Measurements from ENCODE around the gene HABP2. TPM values are rescaled to one million over a fixed set of nuclear protein-coding genes. Genes with fewer than 3 reads are reported as not detected.

HABP2 gene
- total and polyA plus RNA-seq, 2 of the 4 experiments (the other 2 are of a cell fraction), result not detected

GRCh38 chr10:113562704-113563103 lies 9.9 kb downstream of the HABP2 start:
- ATAC-seq (ENCODE audit: low read depth), result no peak
- no peak for DNase-seq
- no peak overlapping the region for H2AK9ac ChIP-seq (replicated peaks; ENCODE audit: low read depth, low read length, poor library complexity)
- H4K8ac ChIP-seq (ENCODE audit: low read depth in 2 of 2, low read length in 2 of 2), result no peak overlapping the region
- no peaks in the 10 kb centered on the region for H3K9me3 ChIP-seq (ENCODE audit: control insufficient read depth, insufficient read depth, low read length)
- no peak overlapping the region for H4K91ac ChIP-seq (ENCODE audit: insufficient read depth, low read depth, low read length)
- H3K27me3 ChIP-seq (ENCODE audit: control insufficient read depth, insufficient read depth, low read length), result peaks cover 6% of the 10 kb centered on the region; the same call in 1 of the 2 replicates
- intact Hi-C loops (cut with micrococcal nuclease), result no loop called here
- no peak overlapping the region for H2AFZ ChIP-seq (replicated peaks; ENCODE audit: low read length, poor library complexity)
- H3K36me3 ChIP-seq (ENCODE audit: control insufficient read depth, insufficient read depth, low read length), result no peaks in the 10 kb centered on the region
- no peak overlapping the region for H3K4ac ChIP-seq (ENCODE audit: low read depth, low read length)
- no peak overlapping the region for H3K14ac ChIP-seq (replicated peaks; ENCODE audit: low read depth, low read length)
- in situ Hi-C loops (cut with MboI; ENCODE audit: low sequenced_read_pairs), result no loop called here
- TF ChIP-seq POLR2A (IDR thresholded peaks at IDR 0.05; ENCODE audit: low read depth, low read length), result no peak
- TF ChIP-seq CEBPB (IDR thresholded peaks at IDR 0.05; ENCODE audit: low read depth, low read length), result no peak
- TF ChIP-seq RCOR1 (IDR thresholded peaks at IDR 0.05; ENCODE audit: insufficient replicate concordance, low read length), result no peak
- no peak for TF ChIP-seq MAFK (IDR thresholded peaks at IDR 0.05; ENCODE audit: low read depth, low read length)
- no peak for TF ChIP-seq NFE2L2 (IDR thresholded peaks at IDR 0.05; ENCODE audit: low read depth, low read length)
- no peak for TF ChIP-seq RAD21 (IDR thresholded peaks at IDR 0.05; ENCODE audit: low read length)
- TF ChIP-seq RFX5 (IDR thresholded peaks at IDR 0.05; ENCODE audit: low read depth, low read length), result no peak
- TF ChIP-seq SMC3 (IDR thresholded peaks at IDR 0.05; ENCODE audit: low read depth, low read length), result no peak
- TF ChIP-seq MXI1 (IDR thresholded peaks at IDR 0.05; ENCODE audit: borderline replicate concordance, low read depth, low read length), result no peak
- TF ChIP-seq ELK1 (IDR thresholded peaks at IDR 0.05; ENCODE audit: borderline replicate concordance, low read depth, low read length), result no peak
- TF ChIP-seq CHD1 (IDR thresholded peaks at IDR 0.05; ENCODE audit: low read depth, low read length), result no peak
- TF ChIP-seq USF2 (IDR thresholded peaks at IDR 0.05; ENCODE audit: low read depth, low read length), result no peak
- TF ChIP-seq FOS (IDR thresholded peaks at IDR 0.05; ENCODE audit: low read depth, low read length), result no peak
- TF ChIP-seq BHLHE40 (IDR thresholded peaks at IDR 0.05; ENCODE audit: low read depth, low read length), result no peak
- no peak for TF ChIP-seq MAZ (IDR thresholded peaks at IDR 0.05; ENCODE audit: borderline replicate concordance, low read depth, low read length)
- BruUV-seq (replicated peaks), result no TSS peak
- no peak overlapping the region for H3K27ac ChIP-seq (ENCODE audit: insufficient read depth, low read length)
- no peaks in the 10 kb centered on the region for H3K9me1 ChIP-seq (ENCODE audit: insufficient read depth, low read length)
- H3K9ac ChIP-seq (ENCODE audit: low read depth, low read length), result no peak overlapping the region
- H2BK5ac ChIP-seq (ENCODE audit: low read depth, low read length, poor library complexity, severe bottlenecking), result no peak overlapping the region
- H3K4me1 ChIP-seq (ENCODE audit: control insufficient read depth, insufficient read depth, low read length), result no peaks in the 10 kb centered on the region
- no peak overlapping the region for H2BK20ac ChIP-seq (ENCODE audit: low read depth, low read length)
- POLR2A ChIA-PET (ENCODE audit: unreplicated experiment), result no interaction called here
- H3K56ac ChIP-seq (ENCODE audit: extremely low read depth, insufficient read depth, low read length), result no peak overlapping the region
- no peak overlapping the region for H2AK5ac ChIP-seq (ENCODE audit: low read depth, low read length)
- CTCF ChIA-PET, result interaction anchor here (1.2 to 1.6 kb wide), 2 partner anchors 8 to 12 kb away, joined by 4 to 7 read pairs; no protein-coding TSS in a partner anchor
- dilution Hi-C loops (cut with HindIII; ENCODE audit: low sequenced_read_pairs, unreplicated experiment), result no loop called here
- no peak overlapping the region for H3K18ac ChIP-seq (ENCODE audit: low read depth, low read length)
- no peak overlapping the region for H2BK120ac ChIP-seq (ENCODE audit: low read depth, low read length)
- H3K79me1 ChIP-seq (ENCODE audit: low read depth in 1 of 2, low read length in 2 of 2), result no peaks in the 10 kb centered on the region
- no peak overlapping the region for H3K4me3 ChIP-seq (ENCODE audit: insufficient read depth, low read depth, low read length)
- no peak overlapping the region for H3K23ac ChIP-seq (ENCODE audit: low read depth, low read length)
- no CpG with 5 or more reads among the region's 5 CpGs for WGBS, 2 experiments (ENCODE audit: extremely low coverage in 2 of 2, insufficient read length in 1 of 2)
- H3K4me2 ChIP-seq (ENCODE audit: low read depth, low read length), result no peak overlapping the region
- no peak overlapping the region for H2BK15ac ChIP-seq (ENCODE audit: low read depth, low read length)
- no peaks in the 10 kb centered on the region for H4K20me1 ChIP-seq (ENCODE audit: insufficient read depth, low read length)
- no peak overlapping the region for H4K5ac ChIP-seq (ENCODE audit: low read depth, low read length)

Data from IMR-90 (cell line).